GM12878 (cell line): ENCODE measurements around the gene FOXP1. TPM values are rescaled to one million over a fixed set of nuclear protein-coding genes. Genes with fewer than 3 reads are reported as not detected.

Experiments used
- ATAC-seq: fragments of 200-7000 bp; cut with Tn5 transposase; 3 replicates; pipeline ENCODE4 v1.9.1; 2020; ENCODE audit warnings: mild to moderate bottlenecking, moderate library complexity
- BruUV-seq: library from RNA; stranded (reverse); fragments of 400-500 nt; replicated peaks from 2 replicates; lab custom pipeline; 2021; lab: Mats Ljungman, UMichigan
- CTCF ChIA-PET: fragments of 300-600 bp; sonication (Branson Sonifier 250); formaldehyde crosslinking; extraction: SDS; loops from one replicate; lab custom pipeline; 2021; ENCODE audit warnings: inconsistent platforms; lab: Yijun Ruan, JAX
- POLR2A ChIA-PET: fragments of 350-600 bp; formaldehyde crosslinking; extraction: SDS; loops from one replicate; lab custom pipeline; 2021; ENCODE audit warnings: inconsistent platforms; lab: Charles Lee
- RAD21 ChIA-PET: fragments of 300-600 bp; sonication (Branson Sonifier 250); formaldehyde crosslinking; loops from one replicate; lab custom pipeline; 2023; ENCODE audit warnings: antibody characterized with exemption; ENCODE audit not compliant: unreplicated experiment; lab: Charles Lee
- SMC1A ChIA-PET: fragments of 300-600 bp; sonication (Branson Sonifier 250); formaldehyde crosslinking; loops from one replicate; lab custom pipeline; 2023; ENCODE audit not compliant: unreplicated experiment, uncharacterized antibody; lab: Charles Lee
- DNase-seq: peaks from one replicate; pipeline ENCODE4 v3.0.0-alpha.2; 2011; ENCODE audit warnings: low read depth, low spot score
- FAIRE-seq: peaks from 3 replicates; lab custom pipeline; 2011; peaks lifted over from hg19 to GRCh38; lab: Jason Lieb, UNC
- H2AFZ ChIP-seq: 2 replicates; pipeline ENCODE4 v1.6.0; 2011; ENCODE audit warnings: low read depth, low read length, control low read depth; ENCODE audit not compliant: control insufficient read depth
- H3K27ac ChIP-seq: 2 replicates; pipeline ENCODE4 v1.5.1; 2011; ENCODE audit warnings: control low read depth; ENCODE audit not compliant: control insufficient read depth, insufficient read depth
- H3K27me3 ChIP-seq, 2 experiments: replicated peaks in 1 of 2; 2 replicates each; pipeline versions ENCODE4 v1.6.0 to v1.6.1; 2011; ENCODE audit warnings: low read length in 1 of 2; ENCODE audit not compliant: control insufficient read depth in 2 of 2, insufficient read depth in 2 of 2
- H3K36me3 ChIP-seq, 2 experiments: 2 replicates each; pipeline ENCODE4 v1.5.1; 2011; ENCODE audit warnings: low read length in 1 of 2; ENCODE audit not compliant: control insufficient read depth in 2 of 2, insufficient read depth in 2 of 2
- H3K4me1 ChIP-seq: 2 replicates; pipeline ENCODE4 v1.6.1; 2011; ENCODE audit warnings: mild to moderate bottlenecking, low read length, moderate library complexity, mixed read lengths; ENCODE audit not compliant: control insufficient read depth, insufficient read depth
- H3K4me2 ChIP-seq: 2 replicates; pipeline ENCODE4 v1.6.0; 2011; ENCODE audit warnings: control low read depth; ENCODE audit not compliant: control insufficient read depth, insufficient read depth
- H3K4me3 ChIP-seq: fragments of 200-600 bp; sonication (generic); 2 replicates; pipeline ENCODE4 v1.5.1; 2016
- H3K79me2 ChIP-seq: 2 replicates; pipeline ENCODE4 v1.6.0; 2011; ENCODE audit warnings: low read length; ENCODE audit not compliant: control insufficient read depth, insufficient read depth
- H3K9ac ChIP-seq: 2 replicates; pipeline ENCODE4 v1.8.0; 2011; ENCODE audit warnings: low read length, control low read depth, mixed read lengths; ENCODE audit not compliant: control insufficient read depth, insufficient read depth
- H3K9me3 ChIP-seq: replicated peaks from 3 replicates; pipeline ENCODE4 v1.5.1; 2011; ENCODE audit warnings: mild to moderate bottlenecking, low read length; ENCODE audit not compliant: control insufficient read depth, insufficient read depth
- H4K20me1 ChIP-seq: 2 replicates; pipeline ENCODE4 v1.6.0; 2011; ENCODE audit not compliant: control insufficient read depth, insufficient read depth
- ASH2L ChIP-seq: fragments of 300-600, 200-600 bp; sonication (generic); IDR thresholded peaks from 2 replicates; pipeline ENCODE4 v1.6.1; 2017; ENCODE audit warnings: low read depth, mild to moderate bottlenecking, borderline replicate concordance
- IKZF1 ChIP-seq: fragments of 450-650 bp; conservative IDR thresholded peaks from 2 replicates; pipeline ENCODE4 v1.6.1; 2017; ENCODE audit warnings: antibody characterized with exemption, mild to moderate bottlenecking
- LARP7 ChIP-seq: fragments of 450-650 bp; IDR thresholded peaks from 2 replicates; pipeline ENCODE4 v1.6.1; 2017; ENCODE audit warnings: mild to moderate bottlenecking
- NR2C2 ChIP-seq: IDR thresholded peaks from 2 replicates; pipeline ENCODE4 v1.6.1; 2011; ENCODE audit warnings: borderline replicate concordance, low read depth; ENCODE audit not compliant: control insufficient read depth, insufficient read length
- PML ChIP-seq: IDR thresholded peaks from 2 replicates; pipeline ENCODE4 v1.6.1; 2012; ENCODE audit warnings: low read length, inconsistent platforms
- RB1 ChIP-seq: fragments of 450-650 bp; formaldehyde crosslinking; IDR thresholded peaks from 2 replicates; pipeline ENCODE4 v1.6.1; 2017; ENCODE audit warnings: mild to moderate bottlenecking, borderline replicate concordance
- REST ChIP-seq: IDR thresholded peaks from 2 replicates; pipeline ENCODE4 v1.6.1; 2012; ENCODE audit warnings: mild to moderate bottlenecking, low read depth, low read length
- TARDBP ChIP-seq: IDR thresholded peaks from 2 replicates; pipeline ENCODE4 v1.6.1; 2016; ENCODE audit warnings: borderline replicate concordance
- ZBED1 ChIP-seq: IDR thresholded peaks from 2 replicates; pipeline ENCODE4 v1.6.1; 2016; ENCODE audit warnings: borderline replicate concordance
- ZNF24 ChIP-seq: fragments of 450-650 bp; IDR thresholded peaks from 2 replicates; pipeline ENCODE4 v1.6.1; 2017; ENCODE audit warnings: antibody characterized with exemption, mild to moderate bottlenecking
- ZNF384 ChIP-seq: IDR thresholded peaks from 2 replicates; pipeline ENCODE4 v1.6.1; 2012; ENCODE audit warnings: low read depth, mild to moderate bottlenecking, low read length, improper control_type of control experiment, borderline replicate concordance
- WGBS: methylation state at CpG from one replicate; pipeline ENCODE4 v1.1.6; 2016; ENCODE audit warnings: low lambda C conversion rate; ENCODE audit not compliant: insufficient replicate concordance, insufficient coverage; ENCODE audit errors: missing lambda C conversion rate; 5-methylcytosine and 5-hydroxymethylcytosine counted together
- in situ Hi-C: fragments of 300-500 bp; cut with MboI; formaldehyde crosslinking; loops from 9 replicates; pipeline ENCODE4 v1.14.3; 2018; ENCODE audit warnings: mixed read lengths
- intact Hi-C: fragments of 100-400 bp; cut with micrococcal nuclease; formaldehyde crosslinking; loops from one replicate; pipeline ENCODE4 v1.14.2; 2022; ENCODE audit not compliant: unreplicated experiment
- polyA plus RNA-seq, 11 experiments: library from polyadenylated mRNA; depleted of rRNA in 4 of 11; unstranded in 6 of 11; stranded (reverse) in 5 of 11; fragments of >200 nt; fragmentation: Nextera tagmentation in 4 of 11; fragmentation: Illumina TruSeq in 1 of 11; extraction: Ambion mirVana in 4 of 11; extraction: Trizol in 1 of 11; gene quantifications; 1 replicate in 1 of 11; 2 replicates in 10 of 11; pipeline versions ENCODE4 v1.2.1 to v1.2.3, GENCODE V29; 2011 to 2016; ENCODE audit warnings: inconsistent platforms in 2 of 11, missing spikeins in 2 of 11, low read depth in 1 of 11
- total RNA-seq, 4 experiments: library from RNA; depleted of rRNA in 3 of 4; stranded (reverse); fragments of >200 nt in 3 of 4; fragmentation: Illumina TruSeq in 1 of 4; extraction: Trizol in 1 of 4; gene quantifications; 2 replicates each; pipeline versions ENCODE4 v1.2.1 to v1.2.3, GENCODE V29; 2013 to 2021

FOXP1 gene
- total and polyA plus RNA-seq, 10 of the 15 experiments (the other 5 are each of a cell fraction or from before 2014, with no cell fraction given), result 0.05 to 1.6 (median 0.20) TPM; not detected in 1

- no peak for FAIRE-seq
- Histone ChIP-seq H3K79me2 (no peaks in the 10 kb centered on the region), H3K4me3 (no peak overlapping the region), H3K9me3 (no peaks in the 10 kb centered on the region), H3K27ac (no peak overlapping the region), H2AFZ (no peak overlapping the region), H3K4me1 (no peaks in the 10 kb centered on the region), H4K20me1 (no peaks in the 10 kb centered on the region), H3K4me2 (no peak overlapping the region), H3K9ac (no peak overlapping the region), H3K36me3 (no peaks in the 10 kb centered on the region), H3K27me3 (no peaks in the 10 kb centered on the region; a peak in 1 of 4 replicates)
- POLR2A ChIA-PET, result no interaction called here
- intact Hi-C loops, result no loop called here
- 53% methylated on average over 7 of the region's 7 CpGs for WGBS
- DNase-seq, result no peak
- CTCF ChIA-PET, result no interaction called here
- ATAC-seq, result no peak
- RAD21 ChIA-PET, result no interaction called here
- TF ChIP-seq IKZF1, result no peak
- no peak for TF ChIP-seq ZNF24
- no peak for TF ChIP-seq ZBED1
- in situ Hi-C loops, result no loop called here
- SMC1A ChIA-PET, result no interaction called here
- no TSS peak for BruUV-seq
Measured at GRCh38 chr3:71041371-71041770, 542.2 kb downstream of the FOXP1 start.

GRCh38 chr3:71039332-71039731 is 544.2 kb downstream of the FOXP1 start:
- 38% methylated on average over 6 of the region's 6 CpGs for WGBS
- H3K27me3 ChIP-seq, result no peaks in the 10 kb centered on the region; a peak in 1 of 4 replicates
- no peaks in the 10 kb centered on the region for H3K79me2 ChIP-seq
- no peaks in the 10 kb centered on the region for H3K9me3 ChIP-seq
- ChIA-PET SMC1A (interaction anchor here (0.6 kb wide), 1 partner anchor 12 kb away, joined by 3 read pairs; no protein-coding TSS in a partner anchor), POLR2A (no interaction called here), CTCF (no interaction called here), RAD21 (no interaction called here)
- H4K20me1 ChIP-seq, result no peaks in the 10 kb centered on the region
- intact Hi-C loops (no loop called here), in situ Hi-C loops (no loop called here)
- H3K4me1 ChIP-seq, result no peaks in the 10 kb centered on the region
- H3K9ac ChIP-seq, result no peak overlapping the region
- FAIRE-seq (no peak), DNase-seq (no peak), ATAC-seq (no peak)
- no TSS peak for BruUV-seq
- no peak overlapping the region for H3K4me3 ChIP-seq
- H3K36me3 ChIP-seq, result no peaks in the 10 kb centered on the region
- no peak overlapping the region for H2AFZ ChIP-seq
- no peak overlapping the region for H3K4me2 ChIP-seq
- no peak overlapping the region for H3K27ac ChIP-seq
- no peak for TF ChIP-seq ZNF24
- TF ChIP-seq TARDBP, result no peak
- no peak for TF ChIP-seq NR2C2
- TF ChIP-seq LARP7, result no peak
- no peak for TF ChIP-seq RB1
- no peak for TF ChIP-seq ZNF384
- no peak for TF ChIP-seq PML
- no peak for TF ChIP-seq REST
- TF ChIP-seq ASH2L, result no peak
